Stimulated activated CD4-positive, alpha-beta T cell treated with anti-CD3 and anti-CD28 coated beads, Interleukin-4, amount 100 ng/mL, for 4 hours (primary cell): ENCODE measurements around the gene ACOX2.

Experiments used
- DNase-seq, 2 experiments: peaks; one replicate each; pipeline ENCODE4 v3.0.0-alpha.2; 2020

ACOX2 gene

DNA sequence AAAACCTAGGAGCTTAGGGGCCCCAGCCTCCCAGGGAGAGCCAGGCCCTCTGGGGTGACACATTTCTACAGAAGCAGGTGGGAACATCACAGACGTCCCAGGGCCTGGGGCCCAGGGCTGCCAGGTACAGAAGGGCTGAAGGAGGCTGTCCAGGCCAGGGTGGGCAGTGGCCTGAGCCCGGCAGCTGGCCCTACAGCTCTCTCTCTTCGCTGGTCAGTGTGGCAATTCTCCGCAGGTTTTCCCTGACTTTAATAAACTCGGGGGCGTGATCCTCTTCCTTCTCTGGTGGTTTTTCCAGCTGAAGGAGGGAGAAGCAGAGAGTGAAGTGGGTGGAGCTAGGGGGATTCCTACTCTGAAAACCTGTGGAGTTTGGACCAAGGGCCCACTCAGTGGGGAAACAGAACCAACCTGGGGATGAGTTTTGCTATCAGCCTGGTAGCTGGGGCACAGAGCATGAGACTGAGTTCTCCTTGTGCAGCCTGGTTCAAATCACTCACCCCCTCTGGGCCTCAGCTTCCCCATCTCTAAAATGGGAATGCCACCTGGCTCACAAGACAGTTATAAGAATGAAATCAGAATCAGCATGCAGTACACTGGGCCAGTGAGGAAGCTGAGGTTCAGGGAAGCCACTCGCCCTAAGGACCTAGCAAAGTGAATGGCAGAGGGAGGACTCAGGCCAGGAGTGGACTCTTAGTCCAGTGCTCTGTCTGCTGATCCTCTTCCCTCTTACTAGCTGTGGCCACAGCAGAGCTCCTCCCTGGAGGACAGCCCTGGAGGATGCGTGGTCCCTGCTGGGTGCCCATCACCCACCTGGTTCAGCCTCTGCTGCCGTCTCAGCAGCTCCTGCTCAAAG lies 29.6 kb upstream of the ACOX2 start:
- DNase-seq = no peak

GRCh38 chr3:58565621-58566397 lies 28.8 kb upstream of the ACOX2 start:
- DNase-seq = no peak

GRCh38 chr3:58564456-58565160 lies 27.6 kb upstream of the ACOX2 start:
- DNase-seq = no peak

GRCh38 chr3:58564054-58564453 lies 27.1 kb upstream of the ACOX2 start:
- DNase-seq = no peak

DNA sequence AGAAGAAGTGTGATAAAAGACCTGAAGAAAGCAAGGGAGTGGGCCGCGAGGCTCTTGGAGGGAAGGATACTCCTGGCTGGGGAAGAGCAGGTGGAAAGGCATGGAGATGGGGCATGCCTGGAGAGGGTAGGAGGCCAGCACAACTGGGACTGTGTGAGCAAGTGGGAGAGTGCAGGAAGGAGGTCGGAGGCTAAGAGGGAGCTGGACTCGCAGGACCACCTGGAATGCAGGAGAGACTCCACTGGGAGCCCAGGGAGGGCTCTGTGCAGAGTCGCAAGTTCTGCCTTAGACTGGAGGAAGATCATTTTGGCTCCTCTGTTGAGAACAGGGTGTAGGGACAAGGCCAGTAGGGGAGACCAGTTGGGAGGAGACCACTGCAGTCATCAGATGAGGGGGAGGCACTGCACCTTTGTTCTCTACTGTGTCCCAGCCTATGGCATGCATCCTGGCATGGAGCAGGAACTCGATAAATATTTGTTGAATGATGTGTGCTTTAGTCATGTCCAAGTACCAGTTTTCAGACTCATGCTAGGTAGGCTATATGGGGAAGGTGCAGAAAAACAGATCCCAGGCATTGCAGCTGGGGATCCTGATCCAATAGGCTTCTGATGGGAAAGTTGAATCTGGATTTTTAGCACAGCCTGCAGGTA lies 26.5 kb upstream of the ACOX2 start:
- no peak for DNase-seq

- no peak for DNase-seq
These were observed 25.5 kb upstream of the ACOX2 start for GRCh38 chr3:58562498-58562897.

- DNase-seq = no peak
These were observed 23.9 kb upstream of the ACOX2 start for GRCh38 chr3:58560771-58561311.

GRCh38 chr3:58559586-58559985 lies 22.6 kb upstream of the ACOX2 start:
- DNase-seq = no peak

GRCh38 chr3:58557491-58557890 lies 20.5 kb upstream of the ACOX2 start:
- DNase-seq = no peak

GRCh38 chr3:58556761-58557221 lies 19.8 kb upstream of the ACOX2 start:
- DNase-seq = no peak

DNA sequence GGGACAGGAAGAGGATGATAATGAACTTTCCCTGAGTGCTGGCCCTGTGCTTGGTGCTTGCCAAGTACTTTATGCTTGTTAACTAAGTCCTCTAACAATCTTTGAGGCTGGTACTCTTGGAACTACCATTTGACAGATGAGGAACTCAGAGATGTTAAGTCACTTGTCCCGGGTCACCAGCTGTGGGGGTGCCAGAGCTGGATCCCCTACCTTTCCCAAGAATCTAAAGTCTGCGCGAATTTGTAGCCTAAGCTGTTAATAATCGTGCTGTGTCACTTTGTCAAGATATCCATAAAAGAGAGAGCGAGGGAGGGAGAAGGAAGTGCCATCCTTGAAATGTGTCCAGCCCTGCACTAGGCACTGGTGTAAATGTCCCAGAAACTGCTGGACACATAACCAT lies 19.0 kb upstream of the ACOX2 start:
- DNase-seq = no peak

GRCh38 chr3:58555203-58555602 lies 18.2 kb upstream of the ACOX2 start:
- DNase-seq = no peak

DNA sequence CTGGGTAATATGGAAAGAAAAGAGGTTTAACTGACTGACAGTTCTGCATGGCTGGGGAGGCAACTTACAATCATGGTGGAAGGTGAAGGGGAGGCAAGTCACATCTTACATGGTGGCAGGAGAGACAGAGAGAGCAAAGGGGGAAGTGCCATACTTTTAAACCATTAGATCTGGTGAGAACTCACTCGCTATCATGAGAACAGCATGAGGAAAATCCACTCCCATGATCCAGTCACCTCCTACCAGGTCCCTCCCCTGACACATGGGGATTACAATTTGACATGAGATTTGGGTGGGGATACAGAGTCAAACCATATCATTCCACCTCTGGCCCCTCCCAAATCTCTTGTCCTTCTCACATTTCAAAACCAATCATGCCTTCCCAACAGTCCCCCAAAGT lies 16.0 kb upstream of the ACOX2 start:
- no peak for DNase-seq

GRCh38 chr3:58551636-58552180 lies 14.7 kb upstream of the ACOX2 start:
- no peak for DNase-seq

DNA sequence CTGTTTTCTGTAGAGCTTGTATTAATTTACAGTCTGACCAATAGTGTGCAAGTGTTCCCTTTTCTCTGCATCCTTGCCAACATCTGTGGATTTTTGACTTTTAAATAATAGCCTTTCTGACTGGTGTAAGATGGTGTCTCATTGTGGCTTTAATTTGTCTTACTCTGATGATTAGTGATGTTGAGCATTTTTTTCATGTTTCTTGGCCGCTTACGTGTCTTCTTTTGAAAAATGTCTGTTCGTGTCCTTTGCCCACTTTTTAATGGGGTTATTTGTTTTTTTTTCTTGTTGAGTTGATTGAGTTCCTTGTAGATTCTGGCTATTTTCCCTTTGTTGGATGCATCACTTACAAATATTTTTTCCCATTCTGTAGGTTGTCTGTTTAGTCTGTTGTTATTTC lies 7.6 kb upstream of the ACOX2 start:
- no peak for DNase-seq

- no peak for DNase-seq
These were observed 3.3 kb upstream of the ACOX2 start for GRCh38 chr3:58540176-58540858.

DNA sequence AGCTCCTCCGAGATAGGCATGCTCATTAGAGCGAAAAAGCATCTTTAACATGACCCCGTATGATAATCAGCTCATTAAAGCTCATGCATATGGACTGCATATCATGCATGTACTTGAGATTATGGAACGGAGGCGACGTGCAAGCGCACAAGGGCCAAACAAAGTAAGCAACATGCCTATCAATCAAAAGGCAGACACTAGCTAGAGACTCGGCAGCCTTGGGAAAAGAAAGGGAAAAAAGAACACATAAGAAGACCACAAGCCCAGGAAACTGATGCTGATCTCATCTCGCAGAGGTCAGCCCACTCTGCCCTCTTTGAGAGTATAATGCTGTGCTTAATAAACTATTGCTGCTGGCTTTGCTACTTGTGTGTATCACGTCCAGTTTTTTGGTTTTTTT lies 2.6 kb upstream of the ACOX2 start:
- DNase-seq = no peak

GRCh38 chr3:58537412-58538301 lies 667 bp upstream of the ACOX2 start:
- DNase-seq = no peak

- no peak for DNase-seq
These were observed 1.2 kb downstream of the ACOX2 start for GRCh38 chr3:58535531-58536500.
